Hematopoietic multipotent progenitor cell treated with erythropoietin and hydrocortisone succinate and interleukin-3 and kit ligand, for 17 days (in vitro differentiated cells): Measurements from ENCODE around the gene POT1.

Experiments used
- DNase-seq: peaks from one replicate; pipeline ENCODE4 v3.0.0-alpha.2; 2015; ENCODE audit warnings: low spot score

POT1 gene

GRCh38 chr7:124801330-124801895, 128.2 kb downstream of the POT1 start:
- DNase-seq, result no peak

GRCh38 chr7:124800386-124800785, 129.2 kb downstream of the POT1 start:
- DNase-seq, result no peak

DNA sequence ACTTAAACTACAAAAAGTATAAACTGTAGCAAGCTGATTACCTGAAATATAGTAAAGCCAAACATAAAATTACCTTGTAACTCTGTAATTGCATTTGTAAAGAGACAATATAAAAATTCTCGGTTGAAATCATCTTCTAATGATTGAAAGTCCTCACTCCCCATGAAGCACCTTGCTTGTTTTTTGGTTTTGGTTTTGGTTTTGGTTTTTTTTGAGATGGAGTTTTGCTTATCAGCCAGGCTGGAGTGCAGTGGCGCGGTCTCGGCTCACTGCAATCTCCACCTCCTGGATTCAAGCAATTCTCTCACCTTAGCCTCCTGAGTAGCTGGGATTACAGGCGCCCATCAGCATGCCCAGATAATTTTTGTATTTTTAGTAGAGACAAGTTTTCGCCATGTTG, 130.2 kb downstream of the POT1 start:
- DNase-seq, result no peak

DNA sequence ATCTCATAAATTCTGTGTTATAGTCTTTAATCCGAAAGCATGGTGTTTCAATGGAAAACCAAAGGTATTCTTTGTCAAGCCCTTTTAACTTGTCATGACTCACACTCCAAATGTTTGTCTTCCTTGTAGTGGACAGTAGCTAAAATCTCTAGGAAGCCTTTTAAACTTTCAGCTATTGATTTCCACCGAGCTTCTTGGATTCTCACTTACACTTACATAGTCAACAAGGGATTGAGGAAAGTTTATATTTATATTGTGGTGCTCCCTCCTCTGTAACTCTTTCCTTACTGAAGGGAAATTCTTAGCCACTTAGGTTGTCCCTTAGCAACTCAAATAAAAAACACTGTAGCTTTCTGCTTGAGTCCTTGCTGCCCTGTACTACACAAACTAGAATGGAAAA, 132.9 kb downstream of the POT1 start:
- DNase-seq, result no peak

GRCh38 chr7:124792696-124793095, 136.9 kb downstream of the POT1 start:
- DNase-seq, result no peak

GRCh38 chr7:124792002-124792401, 137.6 kb downstream of the POT1 start:
- no peak for DNase-seq

GRCh38 chr7:124791426-124791825, 138.2 kb downstream of the POT1 start:
- no peak for DNase-seq

GRCh38 chr7:124790645-124791044, 139.0 kb downstream of the POT1 start:
- no peak for DNase-seq

DNA sequence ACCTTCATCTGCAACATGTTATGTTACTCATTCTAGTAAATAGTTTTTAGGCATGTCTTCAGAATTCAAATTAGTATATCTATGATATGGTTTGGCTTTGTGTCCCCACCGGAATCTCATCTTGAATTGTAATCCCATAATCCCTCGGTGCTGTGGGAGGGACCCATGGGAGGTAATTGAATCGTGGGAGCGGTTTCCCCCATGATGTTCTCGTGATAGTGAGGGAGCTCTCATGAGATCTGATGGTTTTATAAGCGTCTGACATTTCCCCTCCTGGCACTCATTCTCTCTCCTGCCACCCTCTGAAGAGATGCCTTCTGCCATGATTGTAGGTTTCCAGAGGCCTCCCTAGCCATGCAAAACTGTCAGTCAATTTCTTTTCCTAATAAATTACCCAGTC, 143.6 kb downstream of the POT1 start:
- DNase-seq, result no peak

DNA sequence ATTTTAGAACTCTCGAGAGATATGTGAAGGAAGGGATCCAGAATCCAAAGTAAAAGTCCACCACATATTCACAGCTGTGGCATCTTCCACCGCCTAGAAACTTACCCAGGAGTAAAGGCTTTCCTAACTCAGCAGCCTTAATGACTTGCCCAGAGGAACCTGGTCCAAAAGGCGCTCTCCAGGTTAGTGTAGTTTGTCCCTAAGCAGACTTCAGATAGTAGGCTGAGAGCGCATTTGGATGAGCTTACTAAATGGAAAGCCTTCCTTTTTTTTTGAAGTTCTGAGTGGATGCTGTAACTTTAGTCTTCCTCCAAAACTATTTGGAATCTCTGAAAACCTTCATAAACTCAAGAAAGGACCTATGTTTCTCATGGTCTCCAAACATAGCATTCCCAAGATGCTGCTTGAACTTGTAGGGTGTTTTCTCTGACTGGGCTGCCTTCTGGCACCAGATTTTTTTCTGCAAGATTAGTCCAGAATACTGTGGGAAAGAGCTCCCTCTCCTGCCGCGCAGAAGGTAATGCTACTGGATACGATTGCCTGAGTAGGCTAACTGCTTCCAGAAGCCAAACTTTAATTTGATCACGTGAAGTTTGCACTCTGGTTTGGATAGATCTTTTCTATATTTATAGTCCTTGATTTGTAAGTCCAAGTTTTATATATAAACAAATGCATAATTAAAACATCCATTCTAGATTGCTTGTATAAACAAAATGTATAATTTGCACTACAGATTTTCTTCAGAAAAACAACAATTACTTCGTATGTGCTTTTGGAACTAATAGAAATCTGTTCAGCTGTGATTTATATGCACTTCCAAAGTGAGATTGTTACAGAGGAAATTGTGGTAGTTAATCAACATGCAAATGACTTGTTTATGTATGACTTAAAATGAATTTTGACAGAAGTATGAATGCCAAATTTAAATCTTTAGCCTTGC, 144.5 kb downstream of the POT1 start:
- DNase-seq, result no peak

DNA sequence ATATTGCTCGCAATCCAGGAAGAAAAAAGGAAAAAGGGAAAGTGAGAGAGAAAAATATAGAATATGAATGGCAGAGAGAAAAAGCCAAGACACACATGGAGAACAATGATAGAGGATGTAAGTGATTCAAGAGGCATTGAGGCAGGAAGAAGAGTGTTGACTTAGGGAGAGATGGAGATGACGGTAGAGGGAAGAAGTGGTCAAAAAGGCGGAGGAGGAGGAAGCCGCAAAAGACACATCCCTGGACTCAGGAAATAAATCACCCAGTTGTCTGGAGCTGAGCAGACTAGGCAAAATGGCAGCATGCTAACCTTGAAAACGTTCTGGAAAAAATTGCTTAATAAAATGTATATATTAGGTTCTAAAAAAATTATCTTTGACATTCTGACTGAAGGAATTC, 146.4 kb downstream of the POT1 start:
- no peak for DNase-seq

DNA sequence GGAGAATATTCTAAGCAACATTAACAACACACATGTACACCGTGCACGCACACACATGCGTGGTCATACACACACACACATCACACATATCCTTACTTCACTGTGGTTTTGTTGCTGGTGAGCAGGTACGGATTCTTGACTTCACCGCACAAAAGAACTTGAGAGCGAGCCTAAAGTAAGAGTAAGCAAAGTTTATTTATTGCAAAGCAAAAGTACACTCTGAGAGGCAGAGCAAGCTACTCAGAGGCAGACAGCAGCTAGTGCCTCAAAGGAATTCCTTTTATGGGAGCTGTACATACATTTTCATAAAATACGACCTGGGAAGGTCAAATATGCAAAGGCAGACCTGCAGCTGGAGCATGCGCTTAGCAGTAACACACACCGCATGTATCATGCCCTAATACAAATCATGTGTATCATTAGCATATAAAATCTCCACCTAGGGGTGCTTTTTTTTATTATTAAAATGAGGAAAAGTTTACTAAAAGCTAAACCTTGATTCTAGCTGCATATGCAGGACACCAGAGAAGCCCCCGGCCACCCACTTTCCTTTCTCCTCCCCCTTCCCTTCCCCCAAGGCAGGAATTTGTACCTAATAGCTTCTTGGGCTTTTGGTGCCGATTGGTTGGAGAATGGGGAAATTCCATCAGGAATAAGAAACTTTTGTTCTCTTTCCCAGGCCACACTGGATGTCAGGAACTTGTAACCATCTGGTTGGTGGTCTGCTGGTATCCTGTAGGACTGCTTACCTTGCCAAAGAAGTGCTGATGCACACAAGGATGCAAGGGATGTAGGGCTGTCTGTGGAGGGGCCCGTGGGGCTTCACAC, 147.5 kb downstream of the POT1 start:
- no peak for DNase-seq

- no peak for DNase-seq
Observed at GRCh38 chr7:124781418-124781817, 148.2 kb downstream of the POT1 start.

DNA sequence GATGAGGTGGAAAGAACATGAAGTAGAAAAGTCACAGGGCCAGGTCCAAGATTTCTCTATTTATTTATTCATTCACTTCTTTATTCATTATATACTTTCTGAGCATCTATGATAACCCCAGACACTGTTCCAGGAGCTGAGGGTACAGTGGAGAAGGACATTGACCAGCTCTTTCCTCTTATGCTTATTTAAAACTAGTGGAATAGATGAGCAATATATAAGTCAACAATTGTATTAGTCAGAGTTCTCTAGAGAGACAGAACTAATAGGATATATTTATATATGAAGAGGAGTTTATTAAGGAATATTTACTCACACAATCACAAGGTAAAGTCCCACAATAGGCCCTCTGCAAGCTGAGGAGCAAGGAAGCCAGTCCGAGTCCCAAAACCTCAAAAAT, 149.0 kb downstream of the POT1 start:
- no peak for DNase-seq

DNA sequence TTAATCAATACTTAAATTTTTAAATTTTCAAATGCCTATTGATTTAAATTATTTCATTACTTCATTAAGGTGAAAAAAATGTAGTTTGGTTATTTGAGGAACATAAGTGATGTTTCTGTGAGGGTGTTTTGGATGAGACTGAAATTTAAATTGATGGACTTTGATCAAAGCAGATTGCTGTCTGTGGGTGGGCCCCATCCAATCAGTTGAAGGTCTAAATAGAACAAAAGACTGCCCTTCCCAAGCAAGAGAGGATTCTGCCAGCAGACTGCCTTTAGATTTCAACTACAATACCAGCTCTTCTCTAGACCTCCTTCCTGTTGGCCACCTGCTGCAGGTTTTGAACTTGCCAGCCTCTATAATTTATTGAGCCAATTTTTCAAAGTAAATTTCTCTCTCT, 149.6 kb downstream of the POT1 start:
- DNase-seq, result no peak

DNA sequence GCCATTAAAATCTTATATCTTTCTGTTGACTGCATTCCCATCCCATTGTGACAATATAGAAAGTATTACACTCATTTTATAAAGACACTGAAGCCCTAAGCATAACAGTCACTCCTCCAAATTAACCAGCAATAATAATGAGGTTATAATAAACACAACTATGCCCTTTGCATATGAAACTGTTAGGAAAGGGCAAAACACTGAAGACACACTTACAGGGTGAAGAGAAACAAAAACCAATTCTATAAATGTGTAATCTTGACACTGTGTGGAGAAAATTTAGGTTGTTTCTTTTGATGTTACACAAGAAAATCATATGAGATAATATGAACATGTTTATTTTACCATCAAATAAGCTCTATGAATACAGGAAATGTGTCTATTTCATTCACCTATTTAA, 150.0 kb downstream of the POT1 start:
- DNase-seq, result no peak

GRCh38 chr7:124779194-124779593, 150.4 kb downstream of the POT1 start:
- DNase-seq, result no peak

GRCh38 chr7:124777268-124777667, 152.4 kb downstream of the POT1 start:
- no peak for DNase-seq

GRCh38 chr7:124776153-124776552, 153.5 kb downstream of the POT1 start:
- DNase-seq, result no peak

GRCh38 chr7:124775422-124775821, 154.2 kb downstream of the POT1 start:
- DNase-seq, result no peak

GRCh38 chr7:124773938-124774337, 155.7 kb downstream of the POT1 start:
- DNase-seq, result no peak

DNA sequence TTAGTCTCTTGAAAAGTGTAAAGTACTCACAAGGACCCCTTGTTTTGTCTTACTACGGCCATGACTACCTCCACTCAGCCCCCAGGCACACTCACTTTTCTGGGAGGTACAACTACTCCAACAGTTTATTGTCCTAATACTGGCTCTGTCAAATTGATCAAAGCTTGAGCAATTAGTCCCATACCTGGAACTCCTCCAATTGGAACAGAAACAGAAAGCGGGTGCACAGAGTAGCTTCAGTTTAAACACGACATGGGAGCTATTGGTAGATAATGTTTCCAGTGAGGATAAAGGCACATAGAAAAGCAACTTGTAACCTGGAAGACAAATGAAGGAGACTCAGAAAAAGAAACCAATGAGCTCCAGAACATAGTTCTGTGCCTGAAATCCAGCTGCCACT, 156.3 kb downstream of the POT1 start:
- no peak for DNase-seq
